Suppressor macrophage treated with lipopolysaccharide for 1 hour (primary cell): ENCODE results near the gene ZNF423.

Experiments used
- DNase-seq, 3 donors: peaks; one replicate each; pipeline ENCODE4 v3.0.0-alpha.2; 2020 to 2022

The ZNF423 gene

GRCh38 chr16:49848530-49848929, 7.4 kb downstream of the ZNF423 start:
- no peak for DNase-seq

- DNase-seq = no peak
These were observed 9.1 kb downstream of the ZNF423 start for GRCh38 chr16:49846800-49847199.

GRCh38 chr16:49844359-49844758, 11.6 kb downstream of the ZNF423 start:
- no peak for DNase-seq

GRCh38 chr16:49843758-49844157, 12.2 kb downstream of the ZNF423 start:
- no peak for DNase-seq

- DNase-seq = no peak
These were observed 12.9 kb downstream of the ZNF423 start for GRCh38 chr16:49842972-49843371.

- no peak for DNase-seq
These were observed 16.7 kb downstream of the ZNF423 start for GRCh38 chr16:49839017-49839825.

- DNase-seq = no peak
These were observed 17.4 kb downstream of the ZNF423 start for GRCh38 chr16:49838441-49839016.

- no peak for DNase-seq
These were observed 18.1 kb downstream of the ZNF423 start for GRCh38 chr16:49837688-49838410.

- no peak for DNase-seq
These were observed 19.2 kb downstream of the ZNF423 start for GRCh38 chr16:49836668-49837067.

- DNase-seq = no peak
These were observed 19.7 kb downstream of the ZNF423 start for GRCh38 chr16:49836218-49836617.

GRCh38 chr16:49835161-49835777, 20.6 kb downstream of the ZNF423 start:
- DNase-seq = no peak

- DNase-seq = no peak
These were observed 21.3 kb downstream of the ZNF423 start for GRCh38 chr16:49834531-49835151.

GRCh38 chr16:49833796-49834530, 21.9 kb downstream of the ZNF423 start:
- no peak for DNase-seq

- DNase-seq = no peak
These were observed 22.8 kb downstream of the ZNF423 start for GRCh38 chr16:49833085-49833484.

GRCh38 chr16:49832177-49832576, 23.7 kb downstream of the ZNF423 start:
- no peak for DNase-seq

GRCh38 chr16:49830873-49831272, 25.0 kb downstream of the ZNF423 start:
- no peak for DNase-seq

GRCh38 chr16:49828533-49829267, 27.2 kb downstream of the ZNF423 start:
- DNase-seq = no peak

- no peak for DNase-seq
These were observed 28.0 kb downstream of the ZNF423 start for GRCh38 chr16:49827805-49828438.

GRCh38 chr16:49826515-49826914, 29.4 kb downstream of the ZNF423 start:
- DNase-seq = no peak

- no peak for DNase-seq
These were observed 30.9 kb downstream of the ZNF423 start for GRCh38 chr16:49825041-49825440.

- no peak for DNase-seq
These were observed 31.3 kb downstream of the ZNF423 start for GRCh38 chr16:49824593-49824992.
